BJ (cell line): ENCODE results near the gene CAPG. TPM values are rescaled to one million over a fixed set of nuclear protein-coding genes. Genes with fewer than 3 reads are reported as not detected.

ENCODE experiments used
- CTCF ChIA-PET: fragments of 350-600 bp; formaldehyde crosslinking; extraction: SDS; loops from one replicate; lab custom pipeline; 2021; ENCODE audit warnings: antibody characterized with exemption, inconsistent platforms; lab: Yijun Ruan, JAX
- POLR2A ChIA-PET: fragments of 300-600 bp; sonication (Branson Sonifier 250); formaldehyde crosslinking; extraction: SDS; loops from one replicate; lab custom pipeline; 2021; ENCODE audit warnings: antibody characterized with exemption; lab: Charles Lee
- DNase-seq: peaks from one replicate; pipeline ENCODE4 v3.0.0-alpha.2; 2011; ENCODE audit warnings: low read depth
- H3K27me3 ChIP-seq: 2 replicates; pipeline ENCODE4 v1.6.0; 2011; ENCODE audit warnings: low read length; ENCODE audit not compliant: control insufficient read depth, insufficient read depth
- H3K36me3 ChIP-seq: 2 replicates; pipeline ENCODE4 v1.5.1; 2011; ENCODE audit warnings: low read length; ENCODE audit not compliant: control insufficient read depth, insufficient read depth
- H3K4me3 ChIP-seq: 2 replicates; pipeline ENCODE4 v1.5.1; 2011; ENCODE audit warnings: low read depth, mild to moderate bottlenecking, control low read depth, low read length
- polyA plus RNA-seq: library from polyadenylated mRNA; depleted of rRNA; stranded (reverse); fragments of >200 nt; gene quantifications from 2 replicates; pipeline ENCODE4 v1.2.3, GENCODE V29; 2011; rRNA removed
- small RNA-seq: library from RNA; depleted of rRNA; stranded (forward); fragments of <200 nt; gene quantifications from one replicate; pipeline ENCODE3, GENCODE V24; 2012; ENCODE audit warnings: low replicate concordance, low read depth; ENCODE audit not compliant: insufficient read length
- TF ChIP-seq, protein P1 (sequence below): IDR thresholded peaks from 2 replicates; pipeline ENCODE4 v1.5.1; 2011; ENCODE audit warnings: low read depth, mild to moderate bottlenecking, control low read depth, inconsistent platforms, low read length, moderate library complexity; ENCODE audit not compliant: insufficient read depth

Gene CAPG
- polyA plus RNA-seq, 1 experiment = 135 TPM

DNA sequence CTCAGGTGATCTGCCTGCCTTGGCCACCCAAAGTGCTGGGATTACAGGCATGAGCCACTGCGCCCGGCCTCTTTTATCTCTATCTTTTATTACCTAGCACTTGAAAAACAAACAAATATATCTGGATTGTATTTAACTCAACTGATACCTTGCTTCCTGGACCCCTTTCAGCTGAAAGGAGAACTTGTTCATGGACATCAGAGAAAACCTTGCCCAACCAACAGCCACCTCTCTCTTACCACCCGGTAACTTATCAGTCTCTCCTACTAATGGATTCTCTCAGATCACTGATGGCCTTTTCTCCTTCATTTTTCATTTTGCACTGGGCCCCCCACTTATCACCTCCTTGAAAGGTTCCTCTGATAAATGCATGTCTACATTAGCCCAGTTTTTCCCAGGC, 62.6 kb downstream of the CAPG start:
- ChIA-PET POLR2A (interaction anchor here (0.5 kb wide), 1 partner anchor 11 kb away, joined by 4 read pairs; no protein-coding TSS in a partner anchor), CTCF (no interaction called here)
- TF ChIP-seq, protein P1, sequence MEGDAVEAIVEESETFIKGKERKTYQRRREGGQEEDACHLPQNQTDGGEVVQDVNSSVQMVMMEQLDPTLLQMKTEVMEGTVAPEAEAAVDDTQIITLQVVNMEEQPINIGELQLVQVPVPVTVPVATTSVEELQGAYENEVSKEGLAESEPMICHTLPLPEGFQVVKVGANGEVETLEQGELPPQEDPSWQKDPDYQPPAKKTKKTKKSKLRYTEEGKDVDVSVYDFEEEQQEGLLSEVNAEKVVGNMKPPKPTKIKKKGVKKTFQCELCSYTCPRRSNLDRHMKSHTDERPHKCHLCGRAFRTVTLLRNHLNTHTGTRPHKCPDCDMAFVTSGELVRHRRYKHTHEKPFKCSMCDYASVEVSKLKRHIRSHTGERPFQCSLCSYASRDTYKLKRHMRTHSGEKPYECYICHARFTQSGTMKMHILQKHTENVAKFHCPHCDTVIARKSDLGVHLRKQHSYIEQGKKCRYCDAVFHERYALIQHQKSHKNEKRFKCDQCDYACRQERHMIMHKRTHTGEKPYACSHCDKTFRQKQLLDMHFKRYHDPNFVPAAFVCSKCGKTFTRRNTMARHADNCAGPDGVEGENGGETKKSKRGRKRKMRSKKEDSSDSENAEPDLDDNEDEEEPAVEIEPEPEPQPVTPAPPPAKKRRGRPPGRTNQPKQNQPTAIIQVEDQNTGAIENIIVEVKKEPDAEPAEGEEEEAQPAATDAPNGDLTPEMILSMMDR = no peak
- DNase-seq = no peak
- peaks cover 36% of the 10 kb centered on the region for H3K36me3 ChIP-seq
- no peaks in the 10 kb centered on the region for H3K27me3 ChIP-seq
- H3K4me3 ChIP-seq = no peak overlapping the region

Small RNA genes within 50 kb of the gene (small RNA-seq; reads per million reads assigned to genes)
- gene AC062037.1 (not detected), gene AC062037.2 (not detected), gene RF00019 (not detected), gene RN7SL113P (not detected), gene RN7SL251P (not detected)

Other genes with a start within 250 kb of the CAPG start
- gene TGOLN2, start 82.4 kb downstream of the CAPG start, polyA plus RNA-seq = 130 and 132 TPM in 2 replicates
- 50.3 and 54.4 TPM in 2 replicates for gene RETSAT, start 55.8 kb downstream of the CAPG start, polyA plus RNA-seq
- gene ELMOD3, start 55.6 kb downstream of the CAPG start, polyA plus RNA-seq = 22.4 and 26.3 TPM in 2 replicates
- gene SH2D6, start 8.3 kb upstream of the CAPG start, polyA plus RNA-seq = 0.18 and 0.39 TPM in 2 replicates
- 261 and 302 TPM in 2 replicates for gene MAT2A, start 128.8 kb upstream of the CAPG start, polyA plus RNA-seq
- 44.4 and 45.9 TPM in 2 replicates for gene GGCX, start 151.1 kb upstream of the CAPG start, polyA plus RNA-seq
- 0.70 and 2.0 TPM in 2 replicates for gene VAMP8, start 167.2 kb upstream of the CAPG start, polyA plus RNA-seq
- gene VAMP5, start 174.1 kb upstream of the CAPG start, polyA plus RNA-seq = 143 and 161 TPM in 2 replicates
- gene RNF181, start 185.4 kb upstream of the CAPG start, polyA plus RNA-seq = 376 and 394 TPM in 2 replicates
- 11.4 and 19.1 TPM in 2 replicates for gene TMEM150A, start 192.3 kb upstream of the CAPG start, polyA plus RNA-seq
- gene C2orf68, start 201.7 kb upstream of the CAPG start, polyA plus RNA-seq = 16.4 and 18.9 TPM in 2 replicates
- gene USP39, start 205.8 kb upstream of the CAPG start, polyA plus RNA-seq = 49.9 and 50.5 TPM in 2 replicates